ACC112 (cell line): ENCODE results near the gene ATP13A3.

Source experiments
- H2AFZ ChIP-seq: fragments of 200-600 bp; sonication (generic); one replicate; pipeline ENCODE4 v1.6.0; 2017; ENCODE audit warnings: antibody characterized with exemption, low read length; ENCODE audit not compliant: unreplicated experiment
- H3K27ac ChIP-seq: fragments of 200-600 bp; sonication (generic); 2 replicates; pipeline ENCODE4 v1.5.1; 2014; ENCODE audit warnings: low read depth, mild to moderate bottlenecking, antibody characterized with exemption, low read length, moderate library complexity
- H3K27me3 ChIP-seq: fragments of 200-600 bp; sonication (generic); 2 replicates; pipeline ENCODE4 v1.6.1; 2014; ENCODE audit warnings: mild to moderate bottlenecking, antibody characterized with exemption, low read length, moderate library complexity, mixed read lengths; ENCODE audit not compliant: insufficient read depth
- H3K36me3 ChIP-seq: fragments of 200-600 bp; sonication (generic); 2 replicates; pipeline ENCODE4 v1.6.1; 2016; ENCODE audit warnings: mild to moderate bottlenecking, antibody characterized with exemption, low read length, moderate library complexity, mixed read lengths; ENCODE audit not compliant: insufficient read depth
- H3K4me1 ChIP-seq: fragments of 200-600 bp; sonication (generic); one replicate; pipeline ENCODE4 v1.6.1; 2016; ENCODE audit warnings: low read length, mixed read lengths; ENCODE audit not compliant: insufficient read depth, unreplicated experiment, control insufficient read depth
- H3K4me3 ChIP-seq: fragments of 200-600 bp; sonication (generic); 2 replicates; pipeline ENCODE4 v1.5.1; 2014; ENCODE audit warnings: mild to moderate bottlenecking, low read depth, low read length
- H3K79me2 ChIP-seq: fragments of 200-600 bp; sonication (generic); one replicate; pipeline ENCODE4 v1.6.0; 2016; ENCODE audit warnings: low read length; ENCODE audit not compliant: control insufficient read depth, unreplicated experiment, insufficient read depth

Gene ATP13A3

GRCh38 chr3:194384156-194384555 is 102.6 kb downstream of the ATP13A3 start:
- Histone ChIP-seq H2AFZ (no peak overlapping the region), H3K27me3 (peaks cover 20% of the 10 kb centered on the region), H3K79me2 (no peaks in the 10 kb centered on the region), H3K4me1 (no peaks in the 10 kb centered on the region), H3K4me3 (no peak overlapping the region), H3K36me3 (no peaks in the 10 kb centered on the region), H3K27ac (no peak overlapping the region)

GRCh38 chr3:194383276-194383940 is 103.4 kb downstream of the ATP13A3 start:
- Histone ChIP-seq H3K36me3 (no peaks in the 10 kb centered on the region), H3K27ac (no peak overlapping the region), H2AFZ (no peak overlapping the region), H3K4me3 (no peak overlapping the region), H3K27me3 (peaks cover 20% of the 10 kb centered on the region), H3K4me1 (no peaks in the 10 kb centered on the region), H3K79me2 (no peaks in the 10 kb centered on the region)

GRCh38 chr3:194382892-194383223 is 103.9 kb downstream of the ATP13A3 start:
- Histone ChIP-seq H3K36me3 (no peaks in the 10 kb centered on the region), H3K27ac (no peak overlapping the region), H3K4me3 (no peak overlapping the region), H3K4me1 (no peaks in the 10 kb centered on the region), H3K79me2 (no peaks in the 10 kb centered on the region), H2AFZ (no peak overlapping the region), H3K27me3 (peaks cover 20% of the 10 kb centered on the region)

- Histone ChIP-seq H3K36me3 (no peaks in the 10 kb centered on the region), H3K4me3 (no peak overlapping the region), H3K27me3 (peaks cover 20% of the 10 kb centered on the region), H2AFZ (no peak overlapping the region), H3K4me1 (peaks cover 4% of the 10 kb centered on the region), H3K79me2 (no peaks in the 10 kb centered on the region), H3K27ac (no peak overlapping the region)
These were observed 104.5 kb downstream of the ATP13A3 start for GRCh38 chr3:194382196-194382891.

GRCh38 chr3:194381460-194381875 is 105.3 kb downstream of the ATP13A3 start:
- no peaks in the 10 kb centered on the region for H3K79me2 ChIP-seq
- no peak overlapping the region for H2AFZ ChIP-seq
- H3K4me3 ChIP-seq, result no peak overlapping the region

GRCh38 chr3:194380326-194380725 is 106.5 kb downstream of the ATP13A3 start:
- Histone ChIP-seq H3K4me1 (peaks cover 4% of the 10 kb centered on the region), H3K27ac (no peak overlapping the region), H2AFZ (no peak overlapping the region), H3K4me3 (no peak overlapping the region), H3K79me2 (no peaks in the 10 kb centered on the region), H3K36me3 (no peaks in the 10 kb centered on the region), H3K27me3 (peaks cover 13% of the 10 kb centered on the region)

More at GRCh38 chr3:194381460-194381875, 105.3 kb downstream of the ATP13A3 start:
- Histone ChIP-seq H3K36me3 (no peaks in the 10 kb centered on the region), H3K4me1 (peaks cover 4% of the 10 kb centered on the region), H3K27ac (no peak overlapping the region), H3K27me3 (peaks cover 20% of the 10 kb centered on the region)

- Histone ChIP-seq H3K36me3 (no peaks in the 10 kb centered on the region), H3K27me3 (peaks cover 10% of the 10 kb centered on the region), H2AFZ (no peak overlapping the region), H3K4me3 (no peak overlapping the region), H3K79me2 (no peaks in the 10 kb centered on the region), H3K4me1 (peaks cover 4% of the 10 kb centered on the region), H3K27ac (no peak overlapping the region)
These were observed 107.2 kb downstream of the ATP13A3 start for GRCh38 chr3:194379651-194380050.

- Histone ChIP-seq H3K27me3 (peaks cover 9% of the 10 kb centered on the region), H3K4me1 (peaks cover 4% of the 10 kb centered on the region), H3K27ac (no peak overlapping the region), H3K4me3 (no peak overlapping the region), H3K79me2 (no peaks in the 10 kb centered on the region), H3K36me3 (no peaks in the 10 kb centered on the region), H2AFZ (no peak overlapping the region)
These were observed 107.6 kb downstream of the ATP13A3 start for GRCh38 chr3:194379231-194379630.

GRCh38 chr3:194377708-194378107 is 109.1 kb downstream of the ATP13A3 start:
- Histone ChIP-seq H3K4me1 (peaks cover 4% of the 10 kb centered on the region), H3K36me3 (no peaks in the 10 kb centered on the region), H3K79me2 (no peaks in the 10 kb centered on the region), H3K27ac (no peak overlapping the region), H3K27me3 (peaks cover 9% of the 10 kb centered on the region; the same call in 1 of the 2 replicates), H2AFZ (no peak overlapping the region), H3K4me3 (no peak overlapping the region)

- H3K27me3 ChIP-seq, result peaks cover 9% of the 10 kb centered on the region; the same call in 1 of the 2 replicates
- H3K79me2 ChIP-seq, result no peaks in the 10 kb centered on the region
- H2AFZ ChIP-seq, result no peak overlapping the region
- no peak overlapping the region for H3K4me3 ChIP-seq
- H3K36me3 ChIP-seq, result no peaks in the 10 kb centered on the region
- no peak overlapping the region for H3K27ac ChIP-seq
- peaks cover 4% of the 10 kb centered on the region for H3K4me1 ChIP-seq
These were observed 110.6 kb downstream of the ATP13A3 start for GRCh38 chr3:194376241-194376560.
